Neuron (in vitro differentiated cells): ENCODE measurements around the gene PPM1A.

Experiments used
- H2AFZ ChIP-seq: one replicate; pipeline ENCODE4 v1.6.1; 2013; ENCODE audit warnings: low read depth, mild to moderate bottlenecking, inconsistent platforms, low read length, moderate library complexity
- H3K27me3 ChIP-seq: one replicate; pipeline ENCODE4 v1.6.1; 2013; ENCODE audit warnings: low read length; ENCODE audit not compliant: insufficient read depth
- H3K36me3 ChIP-seq: one replicate; pipeline ENCODE4 v1.6.1; 2013; ENCODE audit warnings: low read length; ENCODE audit not compliant: insufficient read depth
- H3K4me1 ChIP-seq: one replicate; pipeline ENCODE4 v1.6.1; 2013; ENCODE audit warnings: low read length; ENCODE audit not compliant: insufficient read depth
- H3K4me3 ChIP-seq: 2 replicates; pipeline ENCODE4 v1.5.1; 2013; ENCODE audit warnings: mild to moderate bottlenecking, low read length, moderate library complexity
- H3K9me3 ChIP-seq: one replicate; pipeline ENCODE4 v1.6.1; 2013; ENCODE audit warnings: low read length

The PPM1A gene

DNA sequence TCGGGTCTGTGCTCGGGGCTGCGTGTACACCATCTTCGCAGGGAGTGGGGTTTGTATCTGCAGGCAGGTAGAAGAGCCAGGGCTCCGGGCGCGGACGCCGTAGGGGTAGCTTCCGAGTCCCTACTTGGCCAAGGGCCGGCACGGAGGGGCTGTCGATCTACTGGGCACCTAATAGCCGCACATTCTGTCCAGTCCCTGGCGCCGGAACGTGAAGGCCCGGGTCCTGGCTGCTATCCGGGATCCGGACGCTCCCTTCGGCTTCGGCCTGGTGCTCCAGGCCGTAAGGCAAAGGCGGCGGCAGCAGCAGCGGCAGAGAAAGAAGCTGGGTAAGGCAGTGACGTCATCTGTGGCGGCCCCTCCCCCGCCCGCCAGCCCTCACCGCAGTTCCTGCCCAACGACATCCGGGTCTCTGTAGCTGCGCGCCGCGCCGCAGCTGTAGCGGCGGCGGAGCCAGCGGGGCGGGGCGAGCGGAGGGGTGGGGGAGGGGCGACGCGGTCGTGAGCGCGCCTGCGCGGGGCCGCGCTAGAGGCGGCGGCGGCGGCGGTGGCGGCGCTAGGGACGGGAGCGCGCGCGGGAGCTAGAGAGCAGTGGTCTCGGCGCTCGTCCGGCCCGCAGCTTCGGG is at the start of gene PPM1A:
Gene PPM1A, plus strand, starts transcription at position 525 of the 622 bp plus-strand sequence. CDS start 33,483 bp downstream, outside the sequence.
- peaks cover 23% of the 10 kb centered on the region for H3K4me1 ChIP-seq
- no peaks in the 10 kb centered on the region for H3K27me3 ChIP-seq
- no peaks in the 10 kb centered on the region for H3K9me3 ChIP-seq
- H2AFZ ChIP-seq: peak within 1 kb of the TSS; percentile 68
- peak within 1 kb of the TSS; percentile 98 for H3K4me3 ChIP-seq
- no peaks in the 10 kb centered on the region for H3K36me3 ChIP-seq

DNA sequence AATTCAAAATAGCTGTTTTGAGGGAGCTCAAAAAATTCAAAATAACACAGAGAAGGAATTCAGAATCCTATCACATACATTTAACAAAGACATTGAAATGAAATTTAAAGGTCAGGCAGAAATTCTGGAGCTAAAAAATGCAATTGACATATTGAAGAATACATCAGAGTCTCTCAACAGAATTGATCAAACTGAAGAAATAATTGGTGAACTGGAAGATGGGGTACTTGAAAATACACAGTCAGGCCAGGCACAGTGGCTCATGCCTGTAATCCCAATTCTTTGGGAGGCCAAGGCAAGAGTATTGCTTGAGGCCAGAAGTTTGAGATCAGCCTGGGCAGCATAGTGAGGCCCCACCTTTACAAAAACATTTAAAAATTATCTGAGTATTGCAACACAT is 49.7 kb upstream of the PPM1A start:
- Histone ChIP-seq H3K4me3 (no peak overlapping the region), H3K9me3 (peaks cover 3% of the 10 kb centered on the region), H3K4me1 (peaks cover 2% of the 10 kb centered on the region), H3K36me3 (no peaks in the 10 kb centered on the region), H3K27me3 (peaks cover 3% of the 10 kb centered on the region), H2AFZ (no peak overlapping the region)

DNA sequence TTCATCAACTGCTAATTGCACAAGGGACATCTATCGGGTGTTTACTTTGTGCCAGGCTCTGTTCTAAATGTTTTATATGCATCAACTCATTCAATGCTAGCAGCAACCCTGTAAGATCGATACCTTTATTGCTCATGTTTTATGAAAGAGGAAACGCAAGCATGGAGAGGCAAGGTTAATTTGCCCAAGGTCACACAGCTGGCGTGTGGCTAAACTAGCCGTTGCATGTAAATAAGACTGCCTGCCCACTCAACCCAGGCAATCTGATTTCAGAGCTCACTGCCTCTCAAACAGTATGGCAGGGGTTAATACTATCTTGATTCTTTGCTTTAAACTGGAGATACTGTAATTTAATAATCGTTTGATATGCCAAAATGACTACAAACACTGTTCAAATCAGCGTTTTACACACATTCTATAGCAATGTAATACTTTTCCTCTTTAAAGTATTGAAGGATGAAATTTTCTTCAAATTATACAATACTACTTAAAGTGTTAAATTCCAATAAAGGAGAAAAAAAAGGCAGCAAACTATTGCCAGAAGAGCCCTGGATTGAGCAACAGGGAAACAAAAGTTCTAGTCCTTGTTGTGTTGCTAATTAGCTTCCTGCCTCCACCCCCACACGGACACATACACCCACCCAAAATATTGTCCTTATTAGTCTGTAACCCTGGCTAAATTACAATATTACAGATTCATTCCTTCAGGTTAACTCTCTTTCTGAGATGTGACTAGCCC is 44.7 kb upstream of the PPM1A start:
- Histone ChIP-seq H2AFZ (no peak overlapping the region), H3K4me1 (peaks cover 2% of the 10 kb centered on the region), H3K9me3 (no peaks in the 10 kb centered on the region), H3K4me3 (no peak overlapping the region), H3K36me3 (no peaks in the 10 kb centered on the region), H3K27me3 (no peaks in the 10 kb centered on the region)

DNA sequence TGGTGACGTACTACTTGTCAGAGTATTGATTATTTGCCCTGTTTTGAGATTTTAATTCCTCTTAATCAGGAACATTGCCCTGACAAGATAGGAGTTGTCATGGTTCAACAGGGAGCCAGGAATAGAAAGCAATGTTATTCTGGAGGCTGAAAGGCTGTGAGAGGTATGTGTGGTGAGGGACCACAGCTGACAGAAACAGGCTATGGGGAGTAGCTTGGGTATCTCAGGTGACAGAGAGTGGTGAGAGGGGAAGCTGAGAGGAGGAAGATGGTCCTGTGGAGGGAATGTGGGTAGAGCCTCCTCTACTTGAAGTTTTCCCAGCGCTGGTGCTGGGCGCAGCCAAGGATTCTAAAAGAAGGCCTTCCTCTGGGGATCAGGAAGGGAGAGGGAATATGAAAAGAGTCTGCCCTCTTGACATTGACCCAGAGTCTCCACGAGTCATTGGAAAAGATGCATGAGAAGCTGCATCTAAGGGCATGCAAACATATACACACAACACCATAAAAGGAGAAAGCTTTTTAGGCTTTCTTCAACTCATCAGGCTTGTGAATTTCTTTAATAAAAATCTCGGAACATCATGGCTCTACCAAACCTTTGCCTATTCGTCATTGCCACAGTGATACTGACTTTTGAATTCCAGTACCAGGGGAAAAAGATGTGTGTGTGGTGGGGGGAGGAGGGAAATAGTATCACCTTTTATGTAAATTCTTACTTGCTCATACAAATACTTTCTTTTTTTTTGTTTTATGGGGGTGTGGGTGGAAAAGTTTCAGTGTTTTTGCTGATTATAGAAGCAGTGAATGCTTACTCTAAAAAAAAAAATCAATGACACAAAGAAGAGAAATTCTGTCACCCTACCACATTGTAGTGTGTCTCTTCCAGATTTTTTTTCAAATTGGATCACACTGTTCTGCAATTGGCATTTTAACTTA is 43.9 kb upstream of the PPM1A start:
- Histone ChIP-seq H3K4me1 (peaks cover 2% of the 10 kb centered on the region), H3K36me3 (no peaks in the 10 kb centered on the region), H3K9me3 (no peaks in the 10 kb centered on the region), H3K27me3 (no peaks in the 10 kb centered on the region), H2AFZ (no peak overlapping the region), H3K4me3 (no peak overlapping the region)

DNA sequence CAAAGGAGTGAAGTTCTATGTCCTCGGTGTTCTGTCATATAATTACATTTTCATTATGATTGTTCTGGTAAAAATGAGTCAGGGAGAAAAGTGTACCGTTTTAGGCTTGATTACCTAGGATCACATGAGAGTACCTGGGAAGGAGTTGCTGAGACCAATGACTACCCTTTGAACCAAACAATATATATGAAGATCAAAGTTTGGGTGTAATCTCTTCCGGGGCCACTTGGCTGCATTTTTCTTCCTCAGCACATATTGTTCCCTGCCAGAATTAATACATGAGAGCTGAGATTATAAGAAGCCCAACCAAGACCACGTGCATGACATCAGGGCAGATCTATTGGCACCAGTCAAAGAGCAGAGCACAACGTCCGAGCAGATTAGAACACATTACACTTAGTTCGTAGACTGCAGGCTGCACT is 42.8 kb upstream of the PPM1A start:
- peaks cover 2% of the 10 kb centered on the region for H3K4me1 ChIP-seq
- no peaks in the 10 kb centered on the region for H3K27me3 ChIP-seq
- H3K36me3 ChIP-seq: no peaks in the 10 kb centered on the region
- H2AFZ ChIP-seq: no peak overlapping the region
- H3K9me3 ChIP-seq: no peaks in the 10 kb centered on the region
- H3K4me3 ChIP-seq: no peak overlapping the region

DNA sequence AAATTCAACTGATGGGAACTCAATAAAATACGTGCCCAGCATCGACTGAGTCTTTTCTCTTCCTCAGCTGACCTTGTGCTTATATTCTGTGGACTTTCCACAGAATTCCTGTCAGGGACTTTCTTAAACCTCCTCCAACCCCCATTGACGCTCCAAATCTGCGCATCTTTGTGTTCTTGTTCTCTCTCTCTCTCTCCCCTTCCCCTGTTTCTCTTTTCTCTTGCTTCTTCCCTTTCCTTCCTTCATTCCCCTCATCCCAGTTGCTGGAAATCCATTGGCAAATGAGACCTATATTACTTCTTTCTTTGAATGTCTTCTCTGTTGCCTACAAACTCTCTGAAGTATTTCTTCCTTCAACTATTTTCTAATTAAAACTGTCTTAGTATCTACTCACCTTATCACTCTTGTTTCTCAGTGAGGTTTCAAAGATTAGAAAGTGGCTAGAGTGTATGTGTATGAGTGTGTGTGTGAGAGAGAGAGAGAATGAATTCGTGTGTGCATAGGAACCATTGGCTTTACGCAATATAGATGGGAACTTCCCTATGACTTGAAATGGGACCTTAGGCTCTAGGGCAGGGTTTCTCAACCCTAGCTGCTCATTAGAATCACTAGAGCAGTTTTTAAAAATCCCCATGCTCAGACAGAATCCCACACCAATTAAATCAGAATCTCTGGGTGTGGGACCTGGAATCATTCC is 42.0 kb upstream of the PPM1A start:
- H3K27me3 ChIP-seq: no peaks in the 10 kb centered on the region
- no peak overlapping the region for H3K4me3 ChIP-seq
- H2AFZ ChIP-seq: no peak overlapping the region
- no peaks in the 10 kb centered on the region for H3K36me3 ChIP-seq
- peaks cover 2% of the 10 kb centered on the region for H3K4me1 ChIP-seq
- no peaks in the 10 kb centered on the region for H3K9me3 ChIP-seq

DNA sequence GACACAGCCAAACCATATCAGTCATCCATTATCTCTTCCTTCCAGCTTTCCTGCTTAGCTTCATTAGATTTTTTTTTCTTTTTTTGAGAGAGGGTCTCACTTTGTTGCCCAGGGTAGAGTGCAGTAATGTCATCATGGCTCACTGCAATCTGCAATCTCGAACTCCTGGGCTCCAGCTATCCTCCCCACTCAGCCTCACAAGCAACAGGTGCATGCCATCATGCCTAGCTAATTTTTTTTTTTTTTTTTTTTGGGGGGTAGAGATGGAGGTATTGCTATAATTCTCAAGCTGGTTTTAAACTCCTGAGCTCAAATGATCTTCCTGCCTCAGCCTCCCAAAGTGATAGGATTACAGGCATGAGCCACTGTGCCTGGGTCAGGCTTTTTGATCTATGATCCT is 38.3 kb upstream of the PPM1A start:
- H2AFZ ChIP-seq: no peak overlapping the region
- no peaks in the 10 kb centered on the region for H3K36me3 ChIP-seq
- H3K4me3 ChIP-seq: no peak overlapping the region
- H3K9me3 ChIP-seq: no peaks in the 10 kb centered on the region
- no peaks in the 10 kb centered on the region for H3K4me1 ChIP-seq
- no peaks in the 10 kb centered on the region for H3K27me3 ChIP-seq

DNA sequence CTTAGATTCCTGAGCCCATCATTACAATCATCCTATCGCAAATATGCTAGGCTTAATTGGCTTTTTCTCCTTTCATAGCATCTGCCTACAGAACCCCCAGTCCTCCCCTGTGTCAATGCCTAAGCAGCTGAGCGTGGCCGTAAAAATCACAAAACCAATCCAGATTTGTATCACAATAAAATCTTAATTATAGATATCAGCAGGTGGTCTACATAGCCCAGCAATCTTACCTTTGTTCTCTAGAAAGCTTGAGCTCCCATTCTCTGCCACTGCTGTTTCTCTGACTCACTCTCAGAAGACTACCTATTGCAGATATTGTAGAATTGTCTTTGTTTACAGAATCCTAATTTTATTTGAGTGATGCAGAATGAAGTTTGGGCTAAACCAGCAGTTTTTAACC is 37.9 kb upstream of the PPM1A start:
- H3K4me3 ChIP-seq: no peak overlapping the region
- H3K27me3 ChIP-seq: no peaks in the 10 kb centered on the region
- H3K4me1 ChIP-seq: no peaks in the 10 kb centered on the region
- H3K9me3 ChIP-seq: no peaks in the 10 kb centered on the region
- no peaks in the 10 kb centered on the region for H3K36me3 ChIP-seq
- no peak overlapping the region for H2AFZ ChIP-seq

DNA sequence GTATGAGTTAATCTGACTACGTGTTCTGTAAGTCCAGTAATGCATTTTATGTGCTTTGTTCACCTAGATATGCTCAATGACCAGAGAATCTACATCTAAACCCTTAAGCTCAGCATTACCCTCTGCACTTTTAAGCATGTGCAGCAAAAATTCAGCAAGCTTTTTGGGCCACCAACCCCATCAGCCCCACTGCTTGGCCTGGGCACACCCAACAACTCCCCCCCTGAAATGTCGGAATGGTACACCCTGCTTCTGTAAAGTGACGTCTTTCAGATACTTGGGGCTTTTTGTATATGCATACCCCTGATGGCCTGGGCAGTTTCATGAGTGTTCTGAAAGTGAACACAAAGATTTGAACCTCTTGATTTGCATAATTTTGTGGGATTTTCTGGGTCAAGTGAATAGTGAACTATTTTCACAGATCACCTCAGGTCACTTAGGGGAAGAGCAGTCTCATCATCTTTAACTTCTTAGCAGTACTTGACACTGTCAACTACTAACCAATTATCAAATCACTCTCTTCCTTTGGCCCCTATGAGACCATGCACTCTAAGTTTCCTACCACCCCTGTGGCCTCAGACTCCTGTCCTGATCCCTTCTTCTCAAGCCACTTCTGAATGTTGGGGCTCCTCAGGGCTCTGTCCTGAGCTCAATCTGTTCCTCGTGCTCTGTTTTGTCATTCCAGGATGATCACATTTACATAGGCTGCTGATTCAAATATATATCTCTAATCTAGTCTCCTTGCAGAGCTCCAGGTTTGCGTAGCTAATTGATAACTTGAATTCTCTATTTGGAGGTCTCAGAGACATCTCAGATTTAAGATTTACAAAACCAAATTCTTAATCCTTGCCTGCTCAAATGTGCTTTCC is 36.3 kb upstream of the PPM1A start:
- H3K36me3 ChIP-seq: no peaks in the 10 kb centered on the region
- no peak overlapping the region for H2AFZ ChIP-seq
- no peaks in the 10 kb centered on the region for H3K4me1 ChIP-seq

DNA sequence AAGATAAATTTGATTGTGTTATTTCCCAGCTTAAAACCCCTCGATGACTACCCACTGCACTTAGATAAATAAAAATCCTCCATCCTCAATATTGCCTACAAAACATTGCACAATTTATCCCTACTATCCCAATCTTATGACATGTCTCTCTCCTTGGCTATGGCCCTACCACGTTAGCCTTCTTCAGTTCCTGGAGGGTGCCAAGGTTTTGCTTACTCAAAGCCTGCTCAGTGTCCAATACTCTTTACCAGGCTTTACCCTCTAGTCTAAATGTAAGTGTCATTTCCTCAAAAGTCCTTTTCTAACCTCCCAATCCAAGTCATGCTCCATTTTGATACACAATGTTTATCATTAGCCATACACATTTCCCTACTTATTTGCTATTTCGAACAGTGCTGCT is 35.0 kb upstream of the PPM1A start:
- no peaks in the 10 kb centered on the region for H3K9me3 ChIP-seq

More for the DNA sequence above, 36.3 kb upstream of the PPM1A start:
- H3K9me3 ChIP-seq: no peaks in the 10 kb centered on the region
- no peak overlapping the region for H3K4me3 ChIP-seq
- no peaks in the 10 kb centered on the region for H3K27me3 ChIP-seq

DNA sequence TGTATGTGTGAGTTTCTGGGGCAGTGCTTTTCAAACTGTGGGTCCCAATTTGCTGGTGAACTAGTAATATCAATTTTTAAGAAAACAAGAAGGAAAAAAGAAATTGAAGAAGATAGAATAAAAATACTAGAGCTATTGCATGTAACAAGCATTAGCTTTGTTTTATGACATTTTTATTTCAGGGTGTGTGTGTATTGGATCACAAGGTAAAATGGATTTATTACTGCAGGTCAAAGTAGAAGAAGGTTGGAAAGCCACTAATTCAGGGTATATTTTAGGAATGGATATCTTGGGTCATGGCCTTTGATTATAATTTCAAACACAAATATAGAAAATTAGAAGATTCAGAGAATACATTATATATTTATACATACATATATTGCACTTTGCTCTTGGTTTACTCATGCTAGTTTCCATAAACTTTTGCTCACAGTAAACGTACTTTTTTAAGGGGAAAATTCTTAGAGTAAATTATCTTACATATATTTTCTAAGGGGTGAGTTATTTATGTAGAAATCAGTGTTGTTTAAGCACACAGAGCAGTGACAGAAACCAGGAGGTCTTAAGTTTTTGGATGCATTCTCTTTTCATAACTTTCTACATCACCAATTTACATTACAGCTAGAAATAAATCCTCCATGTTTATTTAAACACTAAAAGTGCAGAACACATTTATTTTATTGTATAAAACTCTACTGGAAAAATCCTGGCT is 34.5 kb upstream of the PPM1A start:
- H3K4me3 ChIP-seq: no peak overlapping the region
- no peak overlapping the region for H2AFZ ChIP-seq
- H3K36me3 ChIP-seq: no peaks in the 10 kb centered on the region
- H3K9me3 ChIP-seq: no peaks in the 10 kb centered on the region
- no peaks in the 10 kb centered on the region for H3K4me1 ChIP-seq
- H3K27me3 ChIP-seq: peaks cover 2% of the 10 kb centered on the region

More for the DNA sequence above, 35.0 kb upstream of the PPM1A start:
- Histone ChIP-seq H3K36me3 (no peaks in the 10 kb centered on the region), H3K27me3 (peaks cover 2% of the 10 kb centered on the region), H3K4me3 (no peak overlapping the region), H2AFZ (no peak overlapping the region), H3K4me1 (no peaks in the 10 kb centered on the region)

DNA sequence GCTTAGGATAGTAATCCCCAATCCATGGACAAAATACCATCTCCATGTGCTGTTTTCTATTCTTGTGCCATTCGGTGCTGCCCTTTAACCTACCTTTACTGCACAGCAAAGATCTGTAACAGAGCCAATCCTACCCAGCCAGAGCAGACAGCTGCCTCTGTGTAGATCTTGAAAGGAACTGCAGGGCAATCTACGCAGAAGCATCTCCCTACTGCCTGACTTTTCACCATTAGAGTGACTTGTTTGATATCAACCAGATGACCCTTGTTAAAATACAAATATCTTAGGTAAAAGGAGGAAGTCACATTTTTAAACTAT is 33.9 kb upstream of the PPM1A start:
- H3K27me3 ChIP-seq: peaks cover 2% of the 10 kb centered on the region
- H3K36me3 ChIP-seq: no peaks in the 10 kb centered on the region
- no peak overlapping the region for H3K4me3 ChIP-seq
- no peaks in the 10 kb centered on the region for H3K4me1 ChIP-seq
- no peaks in the 10 kb centered on the region for H3K9me3 ChIP-seq
- no peak overlapping the region for H2AFZ ChIP-seq
